Glomerular endothelial cell (primary cell): Measurements from ENCODE around the gene ABHD2. TPM values are rescaled to one million over a fixed set of nuclear protein-coding genes. Genes with fewer than 3 reads are reported as not detected.
"Not testable (repeated sequence)": the region's sequence is repeated elsewhere in the genome, so short reads cannot be mapped to it uniquely, and the experiment has no call there.

Experiments used
- DNase-seq: peaks from one replicate; pipeline ENCODE4 v3.0.0-alpha.2; 2011; ENCODE audit warnings: low read depth, low spot score; ENCODE audit errors: extremely low read depth
- total RNA-seq: library from RNA; depleted of rRNA; stranded (reverse); fragments of >200 nt; gene quantifications from 2 replicates; pipeline ENCODE4 v1.2.3, GENCODE V29; 2015

Gene ABHD2, protein sequence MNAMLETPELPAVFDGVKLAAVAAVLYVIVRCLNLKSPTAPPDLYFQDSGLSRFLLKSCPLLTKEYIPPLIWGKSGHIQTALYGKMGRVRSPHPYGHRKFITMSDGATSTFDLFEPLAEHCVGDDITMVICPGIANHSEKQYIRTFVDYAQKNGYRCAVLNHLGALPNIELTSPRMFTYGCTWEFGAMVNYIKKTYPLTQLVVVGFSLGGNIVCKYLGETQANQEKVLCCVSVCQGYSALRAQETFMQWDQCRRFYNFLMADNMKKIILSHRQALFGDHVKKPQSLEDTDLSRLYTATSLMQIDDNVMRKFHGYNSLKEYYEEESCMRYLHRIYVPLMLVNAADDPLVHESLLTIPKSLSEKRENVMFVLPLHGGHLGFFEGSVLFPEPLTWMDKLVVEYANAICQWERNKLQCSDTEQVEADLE
- total RNA-seq, result 34.6 and 47.3 TPM in 2 replicates

DNA sequence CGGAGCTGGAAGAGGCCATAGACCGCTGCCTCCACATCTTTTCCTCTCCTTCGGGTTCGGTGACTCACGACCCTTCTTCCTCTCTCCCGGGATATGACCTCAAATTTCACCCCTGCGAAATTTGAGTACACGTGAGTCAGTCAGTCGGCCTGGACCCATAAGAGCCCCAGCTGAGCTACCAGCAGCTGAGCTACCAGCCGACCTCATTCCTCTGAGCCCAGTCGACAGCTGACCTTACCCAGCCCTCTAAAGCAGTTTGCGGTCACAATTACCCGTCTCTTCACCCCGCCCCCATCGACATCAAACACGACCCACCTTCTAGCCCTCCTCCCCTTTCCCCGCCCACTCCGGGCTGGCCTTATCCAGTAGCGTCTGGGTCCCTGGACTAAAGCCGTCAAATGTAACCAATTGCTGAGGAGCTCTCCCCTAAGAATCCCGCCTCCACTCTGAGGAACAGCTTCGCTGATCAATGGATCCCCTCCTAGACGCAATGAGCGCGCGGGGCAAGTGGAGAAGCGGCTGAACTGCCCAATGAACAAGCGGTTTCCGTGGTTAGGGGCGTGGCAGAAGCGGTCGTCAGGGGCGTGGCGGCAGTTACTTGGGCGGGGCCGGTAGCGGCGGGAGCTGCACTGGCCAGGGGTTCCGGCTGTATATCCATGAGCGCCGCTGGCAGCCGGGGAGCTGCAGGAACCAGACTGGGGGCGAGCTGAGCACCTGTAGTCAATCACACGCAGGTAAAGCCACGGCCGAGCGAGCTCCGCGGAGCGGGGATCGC lies at the start of gene ABHD2:
Gene ABHD2, plus strand, starts transcription at position 627 of the 775 bp plus-strand sequence. CDS start 27,872 bp downstream, outside the sequence.
- DNase-seq, result peak; percentile 99

DNA sequence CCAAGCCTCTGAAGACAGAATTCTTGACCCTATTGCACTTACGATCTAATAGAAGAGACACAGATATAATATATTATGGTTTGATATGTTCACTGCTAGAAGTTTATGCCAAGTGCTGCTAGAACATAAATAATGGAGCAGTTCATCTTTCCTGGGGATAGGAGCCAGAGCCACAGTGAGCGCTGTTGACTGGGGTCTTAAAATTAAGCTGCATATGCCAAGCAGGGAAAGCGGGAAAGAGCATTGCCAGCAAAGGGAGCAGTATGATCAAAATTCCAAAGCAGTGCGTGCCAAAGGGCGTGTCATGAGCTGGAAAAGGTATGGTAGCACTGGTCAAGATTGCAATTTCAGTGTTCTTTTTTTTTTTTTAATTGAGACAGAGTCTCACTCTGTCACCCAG lies 49.1 kb upstream of the ABHD2 start:
- no peak for DNase-seq

DNA sequence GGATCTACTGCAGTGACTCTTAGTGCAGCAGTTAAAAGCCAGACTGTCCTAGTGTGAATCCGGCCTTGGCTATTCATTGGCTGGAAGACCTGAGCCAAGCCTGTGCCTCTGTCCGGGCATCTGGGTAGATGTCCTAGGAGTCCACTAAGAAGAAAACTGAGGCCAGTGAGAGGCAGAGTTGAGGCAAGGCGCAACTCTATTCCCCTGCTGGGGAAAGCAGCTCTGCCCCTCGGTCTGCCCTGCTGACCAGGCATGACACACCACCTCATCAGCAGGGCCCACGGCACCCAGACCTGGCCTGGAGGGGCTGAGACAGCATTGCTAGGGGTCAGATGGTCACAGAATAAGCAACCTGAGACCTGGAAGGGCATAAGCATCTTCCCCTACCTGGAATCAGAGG lies 46.7 kb upstream of the ABHD2 start:
- no peak for DNase-seq

DNA sequence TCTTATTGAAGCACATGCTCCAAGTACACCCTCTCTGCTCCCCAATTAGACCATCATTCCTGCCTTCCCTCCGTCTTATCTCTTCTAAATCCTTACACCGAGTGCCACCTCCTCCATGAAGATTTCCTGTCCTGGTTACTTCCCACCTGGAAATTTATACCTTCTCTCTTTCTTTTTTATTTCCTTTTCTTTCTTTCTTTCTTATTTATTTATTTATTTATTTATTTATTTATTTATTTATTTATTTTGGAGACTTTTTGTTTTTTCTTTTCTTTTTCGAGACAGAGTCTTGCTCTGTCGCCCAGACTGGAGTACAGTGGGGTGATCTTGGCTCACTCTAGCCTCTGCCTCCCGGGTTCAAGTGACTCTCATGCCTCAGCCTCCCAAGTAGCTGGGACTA lies 45.9 kb upstream of the ABHD2 start:
- no peak for DNase-seq

DNA sequence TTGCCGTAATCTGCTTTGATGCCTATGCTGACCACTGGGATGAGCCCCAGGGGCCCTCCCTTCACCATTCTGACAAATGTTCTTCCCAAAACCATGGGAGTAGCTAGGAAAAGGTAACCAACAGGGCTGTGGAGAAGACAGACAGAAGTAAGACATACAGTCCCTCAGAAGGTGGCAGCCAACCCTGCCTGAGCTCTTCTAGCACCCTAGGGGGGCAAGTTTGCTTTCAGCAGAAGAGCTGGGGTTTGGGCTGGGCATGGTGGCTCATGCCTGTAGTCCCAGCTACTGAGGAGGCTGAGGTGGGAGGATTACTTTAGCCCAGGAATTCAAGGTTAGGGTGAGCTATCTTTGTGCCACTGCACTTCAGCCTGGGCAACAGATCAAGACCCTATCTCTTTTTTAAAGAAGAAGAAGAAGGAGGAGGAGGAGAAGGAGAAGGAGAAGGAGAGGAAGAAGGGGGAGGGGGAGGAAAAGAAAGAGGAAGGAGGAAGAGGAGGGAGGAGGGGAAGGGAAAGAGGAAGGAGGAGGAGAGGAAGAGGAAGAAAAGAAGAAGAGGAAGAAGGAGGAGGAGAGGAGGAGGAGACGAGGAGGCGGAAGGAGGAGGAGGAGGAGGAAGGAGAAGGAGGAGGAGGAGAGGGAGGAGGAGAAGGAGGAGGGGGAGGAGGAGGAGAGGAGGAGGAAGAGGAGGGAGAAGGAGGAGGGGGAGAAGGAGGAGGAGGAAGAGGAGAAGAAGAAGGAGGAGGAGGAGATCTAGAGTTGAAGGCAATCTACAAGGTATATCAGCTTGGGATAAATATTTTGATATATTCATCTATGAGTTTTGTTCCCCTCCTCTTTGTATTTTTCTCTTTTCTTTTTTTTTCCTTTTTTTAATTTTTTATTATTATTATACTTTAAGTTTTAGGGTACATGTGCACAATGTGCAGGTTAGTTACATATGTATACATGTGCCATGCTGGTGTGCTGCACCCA lies 44.9 kb upstream of the ABHD2 start:
- DNase-seq, result no peak

DNA sequence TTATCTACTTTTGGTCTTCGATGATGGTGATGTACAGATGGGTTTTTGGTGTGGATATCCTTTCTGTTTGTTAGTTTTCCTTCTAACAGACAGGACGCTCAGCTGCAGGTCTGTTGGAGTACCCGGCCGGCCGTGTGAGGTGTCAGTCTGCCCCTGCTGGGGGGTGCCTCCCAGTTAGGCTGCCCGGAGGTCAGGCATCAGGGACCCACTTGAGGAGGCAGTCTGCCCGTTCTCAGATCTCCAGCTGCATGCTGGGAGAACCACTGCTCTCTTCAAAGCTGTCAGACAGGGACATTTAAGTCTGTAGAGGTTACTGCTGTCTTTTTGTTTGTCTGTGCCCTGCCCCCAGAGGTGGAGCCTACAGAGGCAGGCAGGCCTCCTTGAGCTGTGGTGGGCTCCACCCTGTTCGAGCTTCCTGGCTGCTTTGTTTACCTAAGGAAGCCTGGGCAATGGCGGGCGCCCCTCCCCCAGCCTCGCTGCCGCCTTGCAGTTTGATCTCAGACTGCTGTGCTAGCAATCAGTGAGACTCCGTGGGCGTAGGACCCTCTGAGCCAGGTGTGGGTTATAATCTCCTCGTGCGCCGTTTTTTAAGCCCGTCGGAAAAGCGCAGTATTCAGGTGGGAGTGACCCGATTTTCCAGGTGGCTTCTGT lies 39.1 kb upstream of the ABHD2 start:
- DNase-seq, result not testable (repeated sequence)

DNA sequence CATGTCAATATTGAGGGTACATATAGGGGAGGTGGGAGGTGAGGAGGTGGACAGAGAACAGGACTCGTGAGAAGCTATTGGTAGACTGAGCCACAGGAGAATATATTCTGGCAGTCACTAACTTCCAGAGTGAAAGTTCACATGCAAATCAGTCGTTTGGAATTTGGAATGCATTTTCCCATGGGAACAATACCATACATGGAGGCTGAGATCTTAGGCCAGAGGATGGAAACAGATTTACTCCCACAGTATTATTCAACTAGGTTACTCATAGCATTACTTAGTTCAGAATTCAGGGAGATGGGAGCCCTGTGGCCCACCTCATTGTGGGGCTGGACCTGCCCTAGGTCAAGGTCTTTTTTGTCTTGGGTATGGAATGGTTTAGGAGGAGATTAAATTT lies 36.4 kb upstream of the ABHD2 start:
- no peak for DNase-seq

DNA sequence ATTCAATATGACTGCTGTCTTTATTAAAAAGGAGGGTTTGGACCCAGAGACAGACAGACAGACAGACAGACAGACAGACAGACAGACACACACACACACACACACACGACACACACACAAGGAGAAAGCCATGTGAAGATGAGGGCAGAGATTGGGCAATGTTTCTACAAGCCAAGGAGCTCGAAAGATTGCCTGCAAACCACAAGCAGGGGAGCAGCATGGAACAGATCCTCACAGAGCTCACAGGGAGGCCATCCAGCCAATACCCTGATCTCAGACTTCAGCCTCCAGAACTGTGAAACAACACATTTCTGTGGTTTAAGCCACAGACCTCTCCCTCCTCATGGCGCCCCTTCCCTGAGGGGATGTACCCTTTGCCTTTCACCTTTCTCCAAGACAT lies 35.8 kb upstream of the ABHD2 start:
- no peak for DNase-seq

DNA sequence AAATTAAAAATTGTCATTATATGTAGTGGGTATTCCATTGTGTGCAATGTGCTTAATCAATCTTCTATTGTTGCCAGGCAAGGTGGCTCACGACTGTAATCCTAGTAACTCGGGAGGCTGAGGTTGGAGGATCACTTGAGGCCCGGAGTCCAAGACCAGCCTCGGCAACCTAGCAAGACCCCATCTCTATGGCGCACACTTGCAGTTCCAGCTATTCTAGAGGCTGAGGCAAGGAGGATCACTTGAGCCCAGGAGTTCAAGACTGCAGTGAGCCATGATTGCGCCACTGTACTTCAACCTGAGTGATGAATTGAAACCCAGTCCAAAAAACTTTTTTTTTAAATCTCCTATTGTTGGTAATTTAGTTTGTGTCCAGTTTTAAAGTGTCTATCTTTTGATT lies 33.4 kb upstream of the ABHD2 start:
- DNase-seq, result no peak

DNA sequence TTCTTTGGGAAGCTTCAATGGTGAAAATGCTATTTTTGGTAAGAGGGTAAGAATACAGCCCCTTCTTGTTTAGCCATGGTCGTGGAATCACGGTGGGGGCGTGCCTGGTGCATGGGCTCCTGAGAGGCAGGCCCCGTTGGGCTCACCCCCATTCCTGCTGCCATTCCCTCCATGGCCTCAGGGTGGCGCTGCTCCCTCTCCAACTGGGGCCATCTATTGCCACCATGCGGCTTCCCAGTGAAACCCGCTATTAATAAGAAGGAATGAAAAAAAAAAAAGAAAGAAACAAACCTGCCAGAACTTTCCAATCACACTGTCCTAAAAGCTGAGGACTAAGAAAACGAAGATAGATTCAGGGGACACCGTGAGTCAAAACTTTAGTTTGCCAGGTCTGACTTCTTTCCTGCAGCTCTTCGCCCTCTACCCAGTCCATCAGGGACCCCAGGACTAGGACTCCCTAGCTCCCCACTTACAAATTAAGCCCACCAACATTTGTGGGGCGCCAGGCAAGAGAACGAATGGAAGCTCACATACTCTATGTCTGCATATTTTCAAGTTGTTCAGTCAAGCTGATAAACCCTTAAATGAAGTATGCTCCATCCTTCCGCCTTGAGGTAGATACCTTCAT lies 30.6 kb upstream of the ABHD2 start:
- no peak for DNase-seq

DNA sequence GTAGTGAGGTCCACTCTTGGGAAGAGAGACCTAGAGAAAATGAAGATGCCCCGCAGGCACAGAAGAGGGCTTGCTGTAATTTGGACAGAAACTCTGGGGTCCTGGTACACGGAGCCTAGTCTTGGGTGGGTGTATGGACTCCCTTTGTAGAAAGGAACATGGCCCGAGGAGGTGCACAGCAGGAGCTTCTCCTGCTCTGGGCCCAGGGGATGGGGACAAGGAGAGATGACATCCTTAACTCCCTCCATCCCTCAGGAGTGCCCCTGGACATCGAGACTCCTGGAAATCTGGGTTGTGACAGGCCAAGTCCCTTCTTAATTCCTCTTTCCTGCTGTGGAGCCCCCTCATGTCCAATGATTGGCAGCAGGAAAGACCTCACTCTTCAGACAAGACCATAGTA lies 29.9 kb upstream of the ABHD2 start:
- no peak for DNase-seq

DNA sequence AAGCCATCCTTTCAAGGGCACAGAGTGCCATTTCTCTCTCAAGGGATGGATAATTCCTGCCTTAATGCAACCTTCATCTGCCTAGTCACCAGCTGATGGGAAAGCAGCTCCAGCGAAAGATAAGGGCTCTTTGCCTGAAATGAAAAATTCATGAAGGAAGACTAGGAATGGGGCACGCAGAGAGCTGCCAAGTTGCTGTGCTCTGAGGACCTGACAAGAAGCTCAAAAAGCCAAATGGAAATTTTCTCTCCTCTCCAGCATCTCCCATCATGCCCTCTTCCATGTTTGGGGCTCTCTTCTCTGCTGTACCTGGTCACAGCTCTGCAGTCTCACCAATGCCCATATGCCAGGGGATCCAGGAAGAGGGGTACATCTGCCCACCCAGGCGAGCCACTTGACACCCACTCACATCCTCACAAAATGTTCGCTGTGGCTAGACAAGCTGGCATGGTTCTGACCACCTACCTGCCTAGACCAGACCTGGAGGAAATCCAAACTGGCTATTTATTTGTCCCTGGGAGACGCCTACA lies 29.3 kb upstream of the ABHD2 start:
- no peak for DNase-seq

DNA sequence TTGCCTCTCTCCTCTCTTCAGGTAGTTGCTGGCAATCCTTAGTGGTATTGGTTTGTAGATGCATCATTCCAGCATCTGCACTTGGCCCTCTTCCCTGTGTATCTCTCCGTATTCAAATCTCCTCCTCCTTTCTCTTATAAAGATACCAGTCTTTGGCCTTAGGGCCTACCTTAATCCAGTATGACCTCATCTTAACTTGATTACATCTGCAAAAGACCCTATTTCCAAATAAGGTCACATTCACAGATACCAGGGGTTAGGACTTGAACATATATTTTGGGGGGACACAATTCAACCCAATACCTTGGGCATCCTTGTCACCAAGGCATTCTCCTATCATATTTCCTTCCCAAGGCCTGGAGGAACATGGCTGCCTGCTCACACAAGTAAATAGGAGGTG lies 22.0 kb upstream of the ABHD2 start:
- DNase-seq, result no peak

DNA sequence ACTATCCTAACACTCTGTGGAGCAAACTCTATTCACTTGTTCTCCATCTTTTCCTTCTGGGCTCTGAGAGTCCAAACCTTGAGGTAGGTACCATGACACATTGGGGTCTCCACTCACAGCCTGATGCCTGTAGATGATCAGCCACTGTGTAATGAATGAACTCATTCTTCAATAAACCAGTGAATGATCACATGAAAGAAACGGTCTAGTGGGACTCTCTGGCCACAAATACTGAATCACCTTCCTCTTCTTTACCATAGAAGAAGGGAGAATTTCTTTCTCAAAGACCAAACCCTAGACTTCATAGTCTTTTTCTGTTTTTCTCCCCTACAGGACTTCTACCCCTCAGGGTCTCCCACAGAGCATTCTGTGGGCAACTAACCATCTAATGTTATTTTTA lies 20.5 kb upstream of the ABHD2 start:
- DNase-seq, result no peak

DNA sequence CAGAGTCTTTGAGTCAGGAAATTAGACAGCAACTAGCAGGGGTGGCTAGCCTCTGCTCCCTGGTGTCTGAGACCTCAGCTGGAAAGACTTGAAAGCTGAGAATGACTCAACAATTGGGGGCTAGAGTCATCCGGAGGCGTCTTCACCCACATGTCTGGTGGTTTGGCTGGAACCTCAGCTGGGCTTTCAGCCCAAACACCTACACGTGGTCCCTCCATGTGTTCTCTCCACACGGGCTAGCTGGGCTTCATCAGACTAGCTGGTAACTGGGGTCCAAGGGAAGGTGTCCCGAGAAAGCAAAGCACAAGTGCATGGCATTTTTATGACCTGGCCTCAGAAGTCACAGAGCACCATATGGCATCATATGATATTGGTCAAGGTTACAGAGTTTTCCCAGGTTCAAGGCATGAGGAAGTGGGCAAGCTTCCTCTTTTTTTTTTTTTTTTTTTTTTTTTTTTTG lies 19.9 kb upstream of the ABHD2 start:
- DNase-seq, result no peak

DNA sequence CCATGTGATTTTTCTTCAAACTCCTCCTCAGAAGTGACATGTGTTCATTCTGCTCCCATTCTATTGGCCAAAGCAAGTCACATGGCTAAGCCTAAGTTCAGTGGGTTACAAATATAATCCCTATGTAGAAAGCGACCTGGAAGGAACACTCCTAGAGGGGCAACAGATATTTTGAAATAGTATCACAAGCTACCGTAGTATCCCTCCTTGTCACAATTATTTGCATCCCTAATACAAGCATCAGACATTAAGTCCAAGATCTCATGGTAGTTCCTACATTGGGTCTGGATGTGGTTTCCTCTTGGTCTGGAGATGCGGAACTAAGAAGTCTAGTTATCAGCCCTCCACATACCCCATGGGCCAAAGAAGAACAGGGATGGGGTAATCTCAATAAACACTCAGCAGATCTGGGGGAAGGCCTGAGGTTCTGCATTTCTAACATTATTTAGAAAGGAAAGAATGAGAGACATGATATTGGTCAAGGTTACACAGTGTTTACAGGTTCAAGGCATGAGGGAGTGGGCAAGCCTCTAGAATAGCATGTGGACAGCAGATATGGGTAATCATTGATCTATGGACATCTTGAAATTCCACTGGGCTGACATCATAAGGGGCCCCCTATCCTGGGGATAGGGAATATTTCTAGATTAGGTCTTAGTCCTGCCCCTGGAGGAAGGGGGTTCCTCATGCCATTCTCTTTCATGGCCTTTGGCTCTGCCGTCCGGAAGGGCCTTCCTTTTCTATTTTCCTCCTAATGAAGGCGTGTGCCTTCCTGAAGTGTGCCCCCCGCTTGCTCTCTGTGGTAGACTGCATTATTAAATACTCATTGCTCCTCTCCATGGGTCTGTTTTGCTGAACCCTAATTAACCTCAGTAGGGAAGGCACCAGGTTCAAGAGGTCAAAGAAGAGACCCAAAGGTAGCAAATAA lies 17.8 kb upstream of the ABHD2 start:
- DNase-seq, result no peak

DNA sequence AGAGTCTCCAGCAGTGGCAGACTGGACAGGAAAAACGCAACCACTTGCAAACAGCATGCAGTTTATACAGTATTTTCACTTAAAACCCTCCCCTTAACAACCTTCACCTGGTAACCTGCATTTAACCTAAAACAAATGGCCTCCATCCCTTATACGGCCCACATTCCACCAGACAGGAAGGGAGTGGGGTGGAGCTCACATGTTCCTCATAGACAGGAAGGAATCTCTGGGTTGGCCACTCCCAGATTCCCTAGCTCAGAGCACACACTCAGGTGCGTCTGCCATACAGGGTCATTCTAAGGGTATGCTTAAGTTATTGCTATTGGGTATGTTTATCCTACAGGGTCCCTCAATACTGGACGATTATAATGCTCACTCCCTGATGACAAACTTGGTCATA lies 16.8 kb upstream of the ABHD2 start:
- no peak for DNase-seq

DNA sequence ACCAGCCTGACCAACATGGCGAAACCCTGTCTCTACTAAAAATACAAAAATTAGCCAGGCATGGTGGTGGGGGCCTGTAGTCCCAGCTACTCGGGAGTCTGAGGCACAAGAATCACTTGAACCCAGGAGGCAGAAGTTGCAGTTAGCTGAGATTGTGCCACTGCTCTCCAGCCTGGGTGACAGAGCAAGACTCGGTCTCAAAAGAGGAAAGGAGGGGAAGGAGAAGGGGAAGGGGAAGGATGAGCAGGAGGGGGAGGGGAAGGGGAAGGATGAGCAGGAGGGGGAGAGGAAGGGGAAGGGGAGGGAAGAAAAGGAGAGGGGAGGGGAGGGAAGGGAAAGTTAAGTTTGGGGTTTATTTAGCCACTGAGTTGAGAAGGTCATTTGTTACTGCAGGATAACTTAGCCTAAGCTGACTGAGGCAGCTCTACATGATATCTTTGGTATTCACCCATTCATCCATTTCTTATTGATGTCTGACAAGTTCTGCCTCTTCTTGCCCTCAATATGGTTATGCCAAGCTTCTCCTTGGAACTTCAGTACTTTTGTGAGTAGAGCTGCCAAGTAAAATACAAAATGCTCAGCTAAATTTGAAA lies 15.9 kb upstream of the ABHD2 start:
- DNase-seq, result no peak
